HK-2 (cell line): ENCODE measurements around the gene CDK5RAP1.

Experiments used
- DNase-seq: peaks from one replicate; pipeline ENCODE4 v3.0.0-alpha.2; 2018; ENCODE audit not compliant: unreplicated experiment

Gene CDK5RAP1

DNA sequence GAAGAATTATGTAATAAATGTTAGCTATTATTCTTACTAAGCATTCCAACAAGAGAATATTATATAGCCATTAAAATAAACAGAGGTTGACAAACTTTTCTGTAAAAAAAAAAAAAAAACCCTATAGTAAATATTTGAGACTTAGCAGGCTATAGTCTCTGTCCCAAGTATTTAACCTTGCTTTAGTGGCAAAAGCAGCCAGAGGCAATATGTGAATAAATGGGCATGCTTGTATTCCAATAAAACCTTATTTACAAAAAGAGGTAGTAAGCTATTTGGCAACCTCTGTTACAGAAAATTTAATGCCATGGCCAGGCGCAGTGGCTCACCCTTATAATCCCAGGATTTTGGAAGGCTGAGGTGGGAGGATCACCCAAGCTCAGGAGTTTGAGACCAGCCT, 14.6 kb downstream of the CDK5RAP1 start:
- no peak for DNase-seq

DNA sequence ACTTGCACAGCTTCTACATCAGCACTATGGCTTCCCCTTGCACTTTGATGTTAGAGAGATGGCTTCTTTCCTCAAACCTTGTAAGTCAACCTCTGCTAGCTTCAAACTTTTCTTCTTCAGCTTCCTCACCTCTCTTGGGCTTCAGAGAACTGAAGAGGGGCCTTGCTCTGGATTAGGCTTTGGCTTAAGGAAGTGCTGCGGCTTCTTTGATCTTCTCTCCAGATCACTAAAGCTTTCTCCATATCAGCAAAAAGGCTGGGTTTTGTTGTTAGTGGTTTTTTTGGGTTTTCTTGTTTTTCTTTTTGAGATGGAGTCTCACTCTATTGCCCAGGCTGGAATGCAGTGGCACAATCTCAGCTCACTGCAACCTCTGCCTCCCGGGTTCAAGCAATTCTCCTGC, 24.0 kb downstream of the CDK5RAP1 start:
- DNase-seq: no peak

DNA sequence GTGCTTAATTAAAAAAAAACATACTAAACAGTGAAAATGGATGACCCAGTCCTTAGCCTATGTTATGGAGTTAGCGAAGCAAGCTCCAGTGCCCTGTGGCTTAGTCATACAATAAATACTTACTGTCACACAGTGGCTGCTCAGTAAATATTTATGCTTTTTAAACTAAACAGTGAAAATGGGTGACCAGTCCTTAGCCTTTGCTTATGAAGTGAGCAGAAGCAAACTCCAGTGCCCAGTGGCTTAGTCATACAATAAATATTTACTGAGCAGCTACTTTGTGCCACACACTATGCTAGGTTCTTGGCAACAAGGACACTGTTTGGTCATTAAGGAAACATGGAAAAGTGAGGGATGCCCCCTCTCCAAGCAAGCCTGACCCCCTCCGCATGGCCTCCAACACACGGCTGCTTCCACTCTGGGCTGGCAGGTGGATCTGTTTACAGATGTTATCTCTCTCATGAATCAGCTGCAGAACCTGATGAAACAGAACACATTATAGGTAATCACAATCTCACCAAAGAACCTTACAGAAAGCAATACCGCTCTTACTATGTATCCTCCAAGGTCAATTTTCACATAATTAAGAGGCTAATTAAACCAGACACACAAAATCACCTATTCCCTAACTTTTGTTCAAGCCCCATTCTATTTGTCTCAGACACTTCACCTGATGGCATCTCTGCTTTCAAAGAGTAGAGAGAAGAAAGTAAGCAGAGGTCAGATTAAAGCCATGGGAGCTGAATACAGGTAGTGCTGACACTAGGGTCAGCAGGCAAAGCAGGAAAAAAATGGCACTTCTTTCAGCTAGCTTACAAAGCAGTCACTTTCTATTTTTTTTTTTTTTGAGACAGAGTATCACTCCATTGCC, 27.3 kb downstream of the CDK5RAP1 start:
- no peak for DNase-seq

DNA sequence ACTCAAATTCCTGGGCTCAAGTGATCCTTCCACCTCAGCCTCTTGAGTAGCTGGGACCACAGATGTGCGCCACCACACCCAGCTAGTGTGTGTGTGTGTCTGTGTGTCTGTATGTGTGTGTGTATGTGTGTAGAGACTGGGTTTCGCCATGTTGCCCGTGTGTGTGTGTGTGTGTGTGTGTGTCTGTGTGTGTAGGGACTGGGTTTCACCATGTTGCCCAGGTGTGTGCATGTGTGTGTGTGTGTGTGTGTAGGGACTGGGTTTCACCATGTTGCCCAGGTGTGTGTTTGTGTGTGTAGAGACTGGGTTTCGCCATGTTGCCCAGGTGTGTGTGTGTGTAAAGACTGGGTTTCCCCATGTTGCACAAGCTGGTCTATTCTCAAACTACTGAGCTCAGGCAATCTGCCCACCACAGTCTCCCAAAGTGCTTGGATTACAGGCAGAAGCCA, 28.3 kb downstream of the CDK5RAP1 start:
- peak; percentile 51 for DNase-seq

DNA sequence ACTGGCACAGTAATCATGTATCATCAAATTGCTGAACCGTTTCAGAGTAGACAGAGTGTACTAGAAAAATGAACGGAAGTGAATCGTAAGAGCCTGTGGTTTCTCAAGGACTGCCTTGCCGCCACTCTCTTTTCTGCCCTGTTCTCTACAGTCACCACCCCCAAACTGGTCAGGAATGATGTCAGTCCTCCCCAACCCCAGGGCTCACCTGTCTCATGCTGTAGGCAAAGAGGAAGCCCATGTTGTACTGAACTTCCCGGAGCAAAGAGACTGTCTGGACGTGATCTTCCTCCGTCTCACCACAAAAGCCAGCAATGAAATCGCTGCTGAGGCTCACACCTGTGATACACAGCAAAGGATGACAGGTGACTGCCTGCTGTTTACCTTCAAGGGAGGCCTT, 31.0 kb downstream of the CDK5RAP1 start:
- peak; percentile 89 for DNase-seq

DNA sequence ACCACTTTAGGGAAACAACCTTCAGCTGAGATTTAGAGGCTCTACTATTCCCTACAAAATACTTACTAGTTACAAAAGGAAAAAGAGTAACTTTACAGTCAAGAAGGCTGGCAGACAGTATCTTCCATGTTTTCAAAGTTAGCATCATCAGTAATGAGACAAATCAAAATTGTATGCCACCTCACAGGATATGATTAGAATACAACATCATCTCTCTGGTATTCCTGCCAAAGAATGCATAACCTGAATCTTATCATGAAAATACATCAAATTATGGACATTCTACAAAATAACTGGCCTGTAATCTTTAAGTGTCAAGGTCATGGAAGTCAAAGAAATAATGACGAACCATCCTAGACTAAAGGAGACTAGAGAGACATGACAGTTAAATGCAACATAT, 38.4 kb downstream of the CDK5RAP1 start:
- no peak for DNase-seq

DNA sequence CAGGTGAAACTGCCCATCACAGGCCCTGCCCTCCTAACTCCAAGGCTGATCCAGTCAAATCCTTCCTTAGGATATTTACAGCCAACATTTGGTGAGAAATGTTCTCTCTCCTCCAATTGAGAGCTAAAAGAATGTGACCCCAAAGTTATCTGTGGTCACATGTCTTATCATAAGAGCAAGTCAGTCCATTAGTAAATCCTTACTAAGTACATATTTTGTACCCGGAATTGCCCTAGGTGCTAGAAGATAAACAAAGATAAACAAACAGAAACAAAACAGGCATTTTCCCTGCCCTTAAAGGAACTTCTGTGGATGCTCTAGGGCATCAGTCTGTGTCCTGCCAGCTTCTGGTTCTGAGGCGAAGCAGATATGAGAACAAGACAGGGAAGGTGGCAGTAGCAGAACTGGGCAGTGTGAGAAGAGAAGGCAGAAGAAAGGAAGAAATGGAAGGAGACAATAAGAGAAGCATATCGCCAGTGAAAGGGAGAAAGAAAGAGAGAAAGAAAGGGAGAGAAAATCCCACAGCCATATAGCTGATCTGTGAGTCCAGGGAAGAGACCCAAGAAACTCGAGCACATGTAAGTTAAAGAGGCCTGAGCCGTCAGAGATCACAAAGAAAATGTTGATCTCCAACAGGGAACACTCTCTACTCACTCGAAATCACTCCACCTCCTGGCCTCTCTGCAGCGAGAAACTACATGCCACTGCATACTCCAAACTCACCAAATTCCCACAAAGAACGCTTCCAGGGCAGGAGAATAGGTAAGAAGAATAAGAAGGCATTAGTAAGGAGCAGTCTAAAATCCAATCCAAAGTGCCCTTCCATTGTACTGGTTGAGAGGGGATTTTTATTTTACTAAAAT, 41.7 kb downstream of the CDK5RAP1 start:
- no peak for DNase-seq

DNA sequence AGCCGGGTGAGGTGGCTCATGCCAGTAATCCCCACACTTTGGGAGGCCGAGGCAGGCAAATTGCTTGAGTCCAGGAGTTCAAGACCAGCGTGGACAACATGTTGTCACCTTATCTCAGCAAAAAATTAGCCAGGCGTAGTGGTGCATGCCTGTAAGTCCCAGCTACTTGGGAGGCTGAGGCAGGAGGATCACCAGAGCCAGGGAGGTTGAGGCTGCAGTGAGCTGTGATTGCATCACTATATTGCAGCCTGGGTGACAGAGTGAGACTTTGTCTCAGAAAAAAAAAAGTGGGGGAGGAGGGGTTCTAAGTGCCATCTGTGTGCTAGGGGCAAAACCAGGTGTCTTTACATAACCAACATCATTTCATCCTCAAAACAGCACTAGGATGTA, 48.3 kb downstream of the CDK5RAP1 start:
- DNase-seq: no peak

DNA sequence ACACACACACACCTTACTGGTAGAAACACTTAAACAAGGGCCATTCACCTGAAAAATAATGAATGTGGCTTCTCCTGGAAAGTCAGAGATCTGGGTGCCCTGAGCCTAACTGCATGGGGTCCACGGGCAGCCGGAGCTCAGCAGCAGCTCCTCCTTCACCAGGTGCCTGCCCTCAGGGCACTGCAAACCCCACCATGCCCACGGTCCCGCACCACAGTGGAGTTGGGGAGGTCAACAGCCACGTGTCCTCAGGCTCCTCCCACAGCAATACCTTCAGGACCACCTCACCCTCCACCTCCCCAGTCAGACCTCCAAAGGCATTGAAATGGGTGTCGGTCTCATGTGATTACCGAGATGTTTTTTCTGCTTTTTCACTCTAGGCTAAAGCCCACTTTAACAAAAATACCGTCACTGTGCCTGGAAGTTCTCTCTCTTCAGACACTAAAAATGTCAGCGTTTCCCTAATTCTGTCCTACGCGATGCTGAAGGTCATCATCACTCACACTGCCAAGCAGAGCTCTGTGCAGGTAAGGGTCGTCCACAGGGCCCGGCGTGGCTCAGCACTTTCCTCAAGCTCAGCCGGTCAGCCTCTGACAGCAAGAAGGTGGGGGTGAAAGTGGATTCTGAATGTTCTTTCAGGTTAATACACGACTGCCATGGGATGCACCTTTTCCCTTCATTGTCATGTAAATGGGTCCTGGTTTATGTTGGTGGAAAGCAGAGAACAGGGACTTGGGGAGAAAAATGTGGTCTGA, 48.9 kb downstream of the CDK5RAP1 start:
- DNase-seq: no peak

DNA sequence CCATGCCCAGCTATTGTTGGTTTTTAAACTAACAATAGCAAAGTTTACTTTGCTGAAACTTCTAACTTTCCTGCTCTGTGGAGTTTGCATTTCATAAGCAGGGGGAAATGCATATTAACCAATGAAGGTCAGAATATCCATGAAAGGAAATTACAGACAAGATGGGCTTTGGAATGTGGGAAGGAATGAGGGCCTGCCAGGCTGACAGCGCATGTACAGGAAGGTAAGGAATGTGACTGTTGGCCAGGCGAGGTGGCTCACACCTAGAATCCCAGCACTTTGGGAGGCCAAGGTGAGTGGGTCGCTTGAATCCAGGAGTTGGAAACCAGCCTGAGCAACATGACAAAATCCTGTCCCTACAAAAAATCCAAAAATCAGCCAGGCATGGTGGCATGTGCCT, 49.6 kb downstream of the CDK5RAP1 start:
- DNase-seq: no peak

DNA sequence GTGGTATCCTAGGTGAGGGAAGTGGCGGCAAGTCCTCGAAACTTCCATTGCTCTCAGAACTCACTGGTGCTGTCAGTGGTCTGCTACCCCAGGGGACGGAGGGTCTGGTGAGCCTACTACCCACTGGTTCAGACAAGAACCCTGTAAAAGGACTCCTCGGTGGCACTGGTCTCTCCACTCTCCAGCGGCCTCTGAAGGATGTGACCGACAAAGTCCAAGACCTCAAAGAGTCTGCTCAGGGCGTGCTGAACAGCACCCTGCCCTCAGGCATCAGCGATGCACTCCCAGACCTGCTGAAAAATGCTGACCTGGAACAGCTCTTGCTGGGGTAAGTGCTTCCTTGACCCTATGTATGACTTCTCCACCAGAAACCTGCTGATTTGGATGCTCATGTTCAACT, 51.8 kb downstream of the CDK5RAP1 start:
- no peak for DNase-seq

DNA sequence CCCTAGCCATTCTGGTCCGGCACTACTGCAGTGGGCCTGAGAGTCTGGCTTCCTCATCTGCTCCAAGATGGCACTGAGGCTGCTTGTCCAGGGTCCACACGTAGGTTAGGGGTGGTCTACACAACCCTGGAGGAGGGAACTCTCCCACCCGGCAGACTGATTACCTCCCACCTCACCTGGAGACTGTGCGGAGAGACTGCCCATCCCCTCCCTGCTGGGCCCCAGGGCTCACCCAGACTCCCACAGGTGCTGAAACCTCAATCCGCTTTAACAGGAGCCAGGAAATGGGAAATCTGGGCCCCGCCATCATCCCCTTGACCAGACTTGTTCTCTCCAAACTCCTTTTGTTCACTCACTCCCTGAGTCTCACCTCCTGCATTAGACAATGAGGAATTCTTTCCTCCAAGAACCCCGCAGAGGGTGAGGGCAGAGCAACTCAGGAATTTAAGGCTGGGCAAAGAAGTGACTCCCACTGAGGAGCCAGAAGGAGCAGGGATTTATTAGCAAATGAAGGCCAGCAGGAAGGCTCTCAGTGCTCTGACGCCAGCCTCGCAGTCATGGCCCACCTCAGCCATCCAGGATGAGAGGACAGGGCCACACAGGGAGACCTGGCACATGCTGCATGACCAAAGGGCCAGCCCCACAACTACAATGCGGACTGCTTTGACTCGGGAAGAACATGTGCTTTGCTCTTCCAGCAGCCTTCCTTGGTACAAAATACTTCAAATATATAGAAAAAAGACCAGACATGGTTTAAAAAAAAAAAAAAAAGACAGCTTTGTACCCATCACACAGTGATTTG, 53.0 kb downstream of the CDK5RAP1 start:
- DNase-seq: no peak

DNA sequence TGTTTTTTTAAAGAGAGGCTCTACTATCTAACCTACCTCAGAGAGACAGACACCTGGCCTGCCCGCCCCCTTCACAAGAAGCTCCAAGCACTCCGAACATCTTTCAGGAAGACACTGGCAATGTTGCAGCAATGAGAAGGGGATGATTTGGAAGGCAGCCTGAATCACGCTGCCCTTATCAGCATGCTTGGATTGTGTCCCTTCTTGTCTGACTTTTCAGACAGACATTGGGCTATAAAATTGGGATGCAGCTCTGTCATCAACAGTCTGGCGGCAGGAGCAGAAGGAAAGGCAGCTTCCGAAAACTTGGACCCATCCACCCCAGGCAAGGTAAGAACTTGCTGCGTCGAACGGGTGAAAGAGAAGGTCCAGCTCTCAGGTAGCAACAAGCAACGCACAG, 56.0 kb downstream of the CDK5RAP1 start:
- DNase-seq: no peak

DNA sequence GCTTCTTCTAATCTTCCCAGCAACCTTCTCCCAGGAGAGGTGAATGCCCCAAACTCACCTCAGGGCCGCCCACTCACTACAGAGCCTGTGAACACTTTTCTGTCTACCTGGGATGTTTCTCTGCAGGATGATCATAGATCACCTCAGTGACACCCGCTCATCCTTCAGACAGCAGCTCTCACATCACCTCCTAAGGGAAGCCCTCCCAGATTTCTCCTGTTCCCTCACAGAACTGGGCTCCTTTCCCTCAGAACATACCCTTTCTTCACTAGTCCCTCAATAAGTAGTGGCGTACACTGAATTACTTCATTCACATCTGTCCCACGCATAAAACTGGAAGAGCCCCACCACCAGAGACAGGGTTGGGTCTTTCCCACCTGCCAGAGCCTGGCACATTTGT, 57.8 kb downstream of the CDK5RAP1 start:
- no peak for DNase-seq

DNA sequence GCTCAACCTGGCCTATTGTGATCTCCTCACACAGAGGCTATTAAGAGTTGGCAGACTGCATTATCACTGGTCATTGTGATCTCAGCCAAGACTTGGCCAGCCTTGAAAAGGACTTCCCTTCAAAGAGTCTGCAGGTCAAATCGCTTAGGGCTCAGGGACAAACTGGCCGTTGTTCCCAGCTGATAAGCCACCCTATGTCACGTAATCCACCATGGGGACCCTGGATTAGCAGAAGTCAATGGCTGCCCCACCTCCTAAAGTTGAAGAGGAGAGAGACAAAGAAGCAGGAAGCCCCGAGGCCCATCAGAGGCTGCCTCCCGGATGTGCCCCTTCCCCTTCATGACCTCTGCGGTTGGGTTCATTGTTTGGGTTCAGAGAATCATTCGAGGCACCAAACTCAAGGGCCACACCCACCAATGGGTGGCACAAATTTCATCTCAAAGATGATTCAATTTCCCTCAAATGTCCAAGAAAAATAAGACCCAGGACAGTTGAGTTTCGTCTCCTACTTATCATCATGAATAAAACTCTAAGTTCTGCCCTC, 61.7 kb downstream of the CDK5RAP1 start:
- DNase-seq: no peak

DNA sequence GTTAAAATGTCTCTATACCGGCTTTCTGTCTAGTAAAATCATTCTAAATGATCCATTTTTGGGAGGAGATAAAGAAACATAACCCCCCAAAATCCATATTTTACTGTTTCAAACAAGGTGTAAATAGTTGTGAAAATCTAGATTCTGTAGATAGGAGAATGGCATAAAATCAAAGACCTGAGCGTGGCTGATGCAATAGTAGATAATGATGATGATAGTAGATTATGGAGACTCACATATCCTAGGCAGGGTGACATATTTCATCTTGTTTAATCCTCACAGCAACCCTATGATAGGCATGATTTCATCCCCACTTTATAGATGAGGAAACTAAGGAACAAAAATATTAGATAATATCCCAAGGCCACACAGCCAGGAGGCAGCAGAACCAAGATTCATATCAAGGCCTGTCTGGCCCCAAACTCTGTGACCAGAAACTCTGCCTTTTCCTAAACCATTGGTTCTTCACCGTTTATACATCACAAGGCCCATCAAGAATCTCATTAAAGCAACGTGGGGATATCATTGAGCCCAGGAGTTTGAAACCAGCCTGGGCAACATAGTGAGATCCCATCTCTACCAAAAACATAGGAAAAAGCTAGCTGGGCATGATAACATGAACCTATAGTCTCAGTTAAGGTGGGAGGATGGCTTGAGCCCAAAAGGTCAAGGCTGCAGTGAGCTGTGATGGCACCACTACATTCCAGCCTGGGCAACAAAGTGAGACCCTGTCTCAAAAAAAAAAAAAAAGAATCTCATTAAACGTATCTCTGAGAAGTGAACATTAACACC, 62.7 kb downstream of the CDK5RAP1 start:
- no peak for DNase-seq

DNA sequence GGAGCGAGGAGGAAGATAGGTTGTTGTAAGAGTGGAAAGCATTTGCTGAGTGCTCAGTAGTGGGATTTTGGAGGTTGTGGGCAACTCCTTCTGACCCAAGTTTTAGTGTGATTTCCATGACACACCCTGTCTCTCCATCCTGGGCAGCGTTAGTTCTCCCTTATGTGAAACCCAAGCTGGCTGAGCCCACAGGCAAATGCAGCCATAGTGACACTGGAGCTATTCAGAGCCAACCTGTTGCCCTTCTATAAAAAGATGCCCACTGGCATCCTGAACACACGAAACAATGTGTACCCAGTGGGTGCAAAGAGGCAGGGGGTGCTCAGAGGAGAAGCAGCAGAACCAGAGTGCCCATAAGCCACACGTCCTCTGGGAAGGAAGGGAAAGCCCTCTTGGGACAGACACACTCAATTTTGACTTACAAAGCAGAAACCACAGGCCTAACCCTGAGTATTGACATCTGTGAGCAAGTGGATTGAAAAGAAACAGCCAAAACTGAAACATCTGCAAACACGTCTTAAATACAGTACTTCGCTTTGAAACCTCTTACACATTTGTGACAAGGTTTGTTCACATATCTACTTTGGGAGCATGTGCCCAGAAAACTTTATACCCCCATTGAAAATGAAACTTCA, 63.7 kb downstream of the CDK5RAP1 start:
- no peak for DNase-seq

DNA sequence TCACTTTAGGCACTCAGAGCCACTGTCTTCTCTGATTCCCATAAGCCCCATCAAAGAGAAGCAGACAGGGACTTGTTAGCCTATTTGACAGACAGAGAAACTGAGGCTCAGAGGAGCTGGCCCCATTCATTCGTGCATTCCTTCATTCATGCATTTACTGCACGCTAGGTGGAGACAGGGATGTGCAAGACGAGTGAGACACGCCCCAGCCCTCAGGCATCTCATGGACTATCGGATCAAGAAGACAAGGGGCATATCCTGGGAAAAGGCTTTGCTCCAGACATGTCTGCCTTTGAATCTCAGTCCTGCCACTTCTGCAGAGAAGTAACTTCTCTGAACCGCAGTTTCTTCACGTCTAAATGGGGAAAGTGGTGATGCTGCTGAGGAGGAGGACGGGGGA, 64.2 kb downstream of the CDK5RAP1 start:
- no peak for DNase-seq

DNA sequence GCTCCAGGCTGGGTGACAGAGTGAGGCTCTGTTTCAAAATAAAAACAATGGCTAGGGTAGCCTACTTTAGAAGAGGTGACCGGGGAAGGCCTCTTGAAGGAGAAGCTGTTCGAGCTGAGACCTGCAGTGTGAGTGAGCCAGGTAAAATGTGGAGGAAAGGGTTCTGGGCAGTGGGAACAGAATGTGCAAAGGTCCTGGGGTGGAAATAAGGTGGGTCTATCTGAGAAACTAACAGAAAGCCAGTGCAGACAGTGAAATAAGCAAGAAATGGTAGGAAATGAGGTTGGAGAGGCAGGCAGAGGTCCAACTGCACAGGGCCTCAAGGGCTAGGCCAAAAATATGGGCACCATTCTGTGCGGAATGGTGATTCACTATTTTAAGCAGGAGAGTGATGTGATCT, 64.9 kb downstream of the CDK5RAP1 start:
- no peak for DNase-seq

DNA sequence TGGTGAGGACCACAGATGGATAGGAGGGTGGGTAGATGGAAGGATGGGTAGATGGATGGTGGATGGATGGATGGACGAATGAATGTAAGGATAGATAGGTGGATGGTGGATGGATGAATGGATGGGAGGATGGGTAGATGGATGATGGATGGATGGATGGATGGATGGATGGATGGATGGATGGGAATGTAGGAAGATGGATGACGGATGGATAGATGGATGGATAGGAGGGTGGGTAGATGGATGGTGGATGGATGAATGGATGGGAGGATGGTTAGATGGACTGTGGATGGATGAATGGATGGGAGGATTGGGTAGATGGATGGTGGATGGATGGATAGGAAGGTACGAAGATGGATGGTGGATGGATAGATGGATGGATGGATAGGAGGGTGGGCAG, 67.2 kb downstream of the CDK5RAP1 start:
- DNase-seq: no peak
